GM18502 (cell line): ENCODE measurements around the gene WWC2.
"Not testable (repeated sequence)": the region's sequence is repeated elsewhere in the genome, so short reads cannot be mapped to it uniquely, and the experiment has no call there.

ENCODE experiments used
- ATAC-seq: cut with Tn5 transposase; IDR thresholded peaks from one replicate; pipeline ENCODE4 v1.9.1; 2021; ENCODE audit warnings: mild to moderate bottlenecking; ENCODE audit not compliant: unreplicated experiment, poor library complexity

The WWC2 gene

GRCh38 chr4:183190900-183191527 is 92.0 kb downstream of the WWC2 start:
- ATAC-seq, result no peak

- no peak for ATAC-seq
Measured at GRCh38 chr4:183191630-183192029, 92.6 kb downstream of the WWC2 start.

DNA sequence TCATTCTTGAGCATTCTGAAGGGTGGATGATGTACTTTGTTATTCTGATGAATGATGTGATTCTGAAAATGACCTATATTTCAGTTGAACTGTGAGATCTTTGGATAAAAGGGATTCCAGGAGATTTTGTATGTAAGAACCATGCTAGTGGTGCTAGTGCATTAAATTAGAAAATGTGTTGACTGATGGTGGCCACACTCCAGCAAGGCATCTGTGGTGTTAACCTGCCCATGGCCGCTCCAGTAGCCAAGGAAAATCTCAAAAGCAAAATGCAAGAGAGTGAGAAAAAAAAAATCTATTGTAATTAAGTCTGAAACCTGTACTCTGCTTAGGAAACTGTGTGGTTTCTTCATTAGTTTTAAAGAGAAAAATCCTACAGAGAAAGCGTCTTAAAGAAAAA is 93.5 kb downstream of the WWC2 start:
- ATAC-seq, result no peak

DNA sequence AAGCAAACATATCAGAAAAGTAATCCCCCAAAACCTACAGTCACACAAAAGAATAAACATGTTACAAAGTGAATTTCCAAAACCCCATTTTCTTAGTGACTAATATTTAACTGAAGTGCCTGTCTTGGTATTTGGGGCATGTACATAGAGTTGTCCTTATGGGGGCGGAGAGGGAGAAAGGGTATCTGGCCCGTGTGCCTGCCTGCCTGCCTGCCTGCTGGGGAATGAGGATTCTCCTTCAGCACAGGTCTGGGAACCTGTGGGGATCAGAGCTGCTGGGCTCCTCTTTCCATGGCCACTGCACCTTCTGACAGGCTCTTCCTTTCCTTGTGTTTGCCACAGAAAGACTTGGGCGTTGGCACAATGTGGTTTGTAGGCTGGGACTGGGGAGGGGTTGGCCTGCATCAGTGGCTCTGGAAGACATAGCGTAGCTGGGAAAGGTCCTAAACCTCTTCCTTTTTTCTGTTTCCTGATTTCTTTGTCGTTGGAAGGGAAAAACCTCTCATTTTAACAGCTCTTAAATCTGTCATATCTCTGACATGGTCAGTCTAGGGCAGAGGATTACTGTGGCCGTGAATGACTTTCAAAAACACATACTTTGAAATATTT is 94.8 kb downstream of the WWC2 start:
- ATAC-seq, result not testable (repeated sequence)

- no peak for ATAC-seq
Measured at GRCh38 chr4:183195534-183195933, 96.5 kb downstream of the WWC2 start.

GRCh38 chr4:183197140-183197539 is 98.1 kb downstream of the WWC2 start:
- ATAC-seq, result no peak

- ATAC-seq, result no peak
Measured at GRCh38 chr4:183200453-183200852, 101.4 kb downstream of the WWC2 start.

GRCh38 chr4:183201331-183201730 is 102.3 kb downstream of the WWC2 start:
- no peak for ATAC-seq

DNA sequence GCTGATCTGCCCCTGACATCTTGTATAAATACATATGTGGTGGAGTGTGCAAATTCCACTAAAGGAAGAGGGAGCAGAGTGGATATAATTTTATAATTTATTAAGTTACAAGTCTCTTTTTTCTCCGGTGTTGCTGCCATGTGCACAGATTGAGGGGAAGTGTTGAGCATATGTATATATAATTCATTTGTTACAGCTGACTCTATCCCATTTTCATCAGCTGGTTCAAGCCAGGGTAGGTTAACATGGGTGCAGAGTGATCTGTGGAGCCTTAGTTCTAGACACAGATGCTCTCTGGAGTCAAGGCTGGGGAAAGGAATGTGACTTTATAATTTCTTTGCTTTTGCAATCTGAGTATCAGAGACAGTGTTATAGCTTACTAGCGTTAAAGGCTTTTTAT is 103.5 kb downstream of the WWC2 start:
- ATAC-seq, result no peak

- ATAC-seq, result no peak
Measured at GRCh38 chr4:183204793-183205192, 105.7 kb downstream of the WWC2 start.

DNA sequence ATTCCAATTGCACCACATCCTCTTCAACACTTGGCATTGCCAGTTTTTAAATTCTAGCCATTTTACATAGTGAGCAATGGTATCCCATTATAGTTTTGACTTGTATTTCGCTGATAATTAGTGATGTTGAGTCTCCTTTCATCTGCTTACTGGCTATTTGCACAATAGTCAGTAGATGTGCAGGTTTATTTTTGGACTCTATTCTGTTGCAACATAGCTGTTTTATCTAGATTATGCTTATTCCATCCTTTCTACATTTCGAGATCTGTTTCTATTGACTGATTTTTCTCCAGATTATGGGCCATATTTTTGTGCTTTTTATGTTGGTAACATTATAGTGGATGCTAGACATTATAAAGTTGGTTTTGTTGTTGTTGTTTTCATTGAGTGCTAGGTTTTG is 106.1 kb downstream of the WWC2 start:
- ATAC-seq, result no peak

GRCh38 chr4:183205709-183206108 is 106.7 kb downstream of the WWC2 start:
- ATAC-seq, result no peak

- ATAC-seq, result no peak
Measured at GRCh38 chr4:183211533-183211932, 112.5 kb downstream of the WWC2 start.

- no peak for ATAC-seq
Measured at GRCh38 chr4:183213996-183214395, 114.9 kb downstream of the WWC2 start.

DNA sequence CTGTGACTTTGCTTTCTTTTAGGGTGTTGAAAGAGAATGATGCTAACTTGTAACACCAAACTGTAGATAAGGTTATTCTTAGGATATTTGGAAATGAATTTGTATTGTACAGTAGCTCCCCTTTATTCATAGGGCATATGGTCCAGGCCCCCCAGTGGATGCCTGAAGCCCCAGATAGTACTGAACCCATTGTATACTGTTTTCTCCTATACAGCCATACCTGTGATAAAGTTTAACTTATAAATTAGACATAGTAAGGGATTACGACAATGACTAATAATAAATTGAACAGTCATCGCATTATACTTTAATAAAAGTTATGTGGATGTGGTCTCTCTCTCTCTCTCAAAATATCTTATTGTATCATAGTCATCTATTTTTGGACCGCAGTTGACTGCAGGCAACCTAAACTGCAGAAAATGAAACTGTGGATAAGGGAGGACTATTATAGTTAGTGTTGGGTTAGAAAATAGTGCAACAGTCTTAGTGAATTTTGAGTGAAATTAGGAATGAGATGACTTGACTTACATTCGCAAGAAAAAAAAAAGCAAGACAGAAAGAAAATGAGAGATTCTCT is 115.9 kb downstream of the WWC2 start:
- ATAC-seq, result no peak

GRCh38 chr4:183220236-183220635 is 121.2 kb downstream of the WWC2 start:
- ATAC-seq, result no peak

GRCh38 chr4:183223053-183223452 is 124.0 kb downstream of the WWC2 start:
- no peak for ATAC-seq

- ATAC-seq, result no peak
Measured at GRCh38 chr4:183229397-183229796, 130.3 kb downstream of the WWC2 start.

DNA sequence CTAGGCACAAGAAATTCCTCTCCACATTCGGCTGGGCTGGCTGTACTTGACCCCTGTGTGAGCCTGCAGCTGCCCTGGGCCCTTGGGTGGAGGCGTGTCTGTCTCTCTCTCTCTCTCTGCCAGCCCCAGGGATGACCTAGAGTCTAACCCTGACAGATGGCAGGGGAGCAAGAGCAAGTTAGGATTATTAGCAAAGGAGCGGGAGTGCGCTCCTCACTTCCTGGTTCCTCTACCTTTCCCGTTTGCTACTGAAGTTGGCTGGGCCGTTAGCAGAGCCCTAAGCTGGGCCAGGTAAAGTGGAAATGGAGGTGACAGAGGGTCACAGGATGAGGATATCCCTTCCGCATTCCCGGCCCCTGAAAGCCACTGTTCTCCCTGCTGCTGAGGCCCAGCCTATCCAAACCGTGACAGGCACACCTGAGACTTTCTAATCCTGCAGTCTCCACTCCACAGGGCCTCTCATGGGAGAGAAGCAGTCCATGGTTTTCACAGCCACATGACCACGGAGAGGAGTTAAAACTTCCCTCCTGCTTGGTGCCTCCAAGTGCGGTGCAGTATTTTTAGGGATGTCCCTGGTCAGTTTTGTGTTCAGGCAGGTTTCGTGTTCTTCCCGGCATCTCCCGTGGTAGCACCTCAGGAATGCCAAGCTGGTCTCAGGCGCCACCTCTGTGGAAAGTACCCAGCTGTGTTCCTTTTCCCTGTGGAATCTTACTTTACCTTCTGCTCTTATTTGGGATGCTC is 141.7 kb downstream of the WWC2 start:
- no peak for ATAC-seq

- no peak for ATAC-seq
Measured at GRCh38 chr4:183241322-183241640, 142.2 kb downstream of the WWC2 start.

GRCh38 chr4:183241721-183242151 is 142.7 kb downstream of the WWC2 start:
- ATAC-seq, result no peak
